HepG2 (cell line): Measurements from ENCODE around the gene NOTO. TPM values are rescaled to one million over a fixed set of nuclear protein-coding genes. Genes with fewer than 3 reads are reported as not detected.

Experiments used
- BRD4 ChIP-seq: sonication (generic); formaldehyde crosslinking; IDR thresholded peaks from 2 replicates; pipeline ENCODE4 v1.4.0; 2020; ENCODE audit warnings: missing genetic modification reagents
- KDM1A ChIP-seq: IDR thresholded peaks from 2 replicates; pipeline ENCODE4 v1.6.1; 2016; ENCODE audit warnings: missing compliant biosample characterization
- KDM5A ChIP-seq: fragments of 200-600 bp; sonication (generic); IDR thresholded peaks from 2 replicates; pipeline ENCODE4 v1.7.0; 2018; ENCODE audit warnings: antibody characterized with exemption, mild to moderate bottlenecking, low read length, borderline replicate concordance
- KLF11 ChIP-seq: IDR thresholded peaks from 2 replicates; pipeline ENCODE4 v1.6.1; 2016; ENCODE audit warnings: missing compliant biosample characterization
- MAZ ChIP-seq, 2 experiments: sonication (generic) in 1 of 2; formaldehyde crosslinking in 1 of 2; IDR thresholded peaks; 2 replicates each; pipeline versions ENCODE4 v1.5.0 to v1.6.1; 2012 to 2020; ENCODE audit warnings: low read depth in 2 of 2, mild to moderate bottlenecking in 2 of 2, borderline replicate concordance in 1 of 2, improper control_type of control experiment in 1 of 2, low read length in 1 of 2, missing genetic modification reagents in 1 of 2, moderate library complexity in 1 of 2
- MZF1 ChIP-seq: sonication (generic); formaldehyde crosslinking; IDR thresholded peaks from 2 replicates; pipeline ENCODE4 v1.8.1; 2023; ENCODE audit warnings: mild to moderate bottlenecking, missing genetic modification reagents, borderline replicate concordance
- PHF20 ChIP-seq: sonication (generic); formaldehyde crosslinking; IDR thresholded peaks from 2 replicates; pipeline ENCODE4 v1.5.0; 2020; ENCODE audit warnings: mild to moderate bottlenecking, missing genetic modification reagents
- TOPORS ChIP-seq: sonication (generic); formaldehyde crosslinking; IDR thresholded peaks from 2 replicates; pipeline ENCODE4 v1.8.0; 2023; ENCODE audit warnings: mild to moderate bottlenecking, missing genetic modification reagents
- ZNF230 ChIP-seq: sonication (generic); formaldehyde crosslinking; IDR thresholded peaks from 2 replicates; pipeline ENCODE4 v1.4.0; 2020; ENCODE audit warnings: mild to moderate bottlenecking, missing genetic modification reagents
- ZNF451 ChIP-seq: sonication (generic); formaldehyde crosslinking; IDR thresholded peaks from 2 replicates; pipeline ENCODE4 v1.5.0; 2020; ENCODE audit warnings: mild to moderate bottlenecking, missing genetic modification reagents
- ZSCAN31 ChIP-seq: sonication (generic); formaldehyde crosslinking; IDR thresholded peaks from 2 replicates; pipeline ENCODE4 v1.5.0; 2020; ENCODE audit warnings: low read depth, mild to moderate bottlenecking, missing genetic modification reagents
- ZZZ3 ChIP-seq: sonication (generic); formaldehyde crosslinking; IDR thresholded peaks from 2 replicates; pipeline ENCODE4 v1.4.0; 2020; ENCODE audit warnings: missing genetic modification reagents, mild to moderate bottlenecking, borderline replicate concordance
- polyA plus RNA-seq, 8 experiments: library from polyadenylated mRNA; depleted of rRNA in 3 of 8; stranded (reverse) in 7 of 8; unstranded in 1 of 8; fragments of >200 nt; fragmentation: Illumina TruSeq in 4 of 8; extraction: Trizol in 4 of 8; gene quantifications; 2 replicates each; pipeline versions ENCODE4 v1.2.1 to v1.2.3, GENCODE V29; 2011 to 2016; ENCODE audit warnings: low read depth in 4 of 8, missing spikeins in 1 of 8, mixed read lengths in 1 of 8; ENCODE audit not compliant: insufficient read depth in 1 of 8
- total RNA-seq, 5 experiments: library from RNA; depleted of rRNA; stranded (reverse); fragments of >200 nt; fragmentation: Illumina TruSeq; extraction: Trizol; gene quantifications; 2 replicates each; pipeline ENCODE4 v1.2.3, GENCODE V29; 2016; ENCODE audit warnings: low read depth in 1 of 5
- TF ChIP-seq, protein P1 (sequence below): sonication (generic); formaldehyde crosslinking; IDR thresholded peaks from 2 replicates; pipeline ENCODE4 v1.8.1; 2023; ENCODE audit warnings: mild to moderate bottlenecking, missing genetic modification reagents
- TF ChIP-seq, protein P2 (sequence below): IDR thresholded peaks from 2 replicates; pipeline ENCODE4 v1.6.1; 2016; ENCODE audit warnings: missing compliant biosample characterization, missing genetic modification reagents, borderline replicate concordance
- TF ChIP-seq, protein P3 (sequence below): sonication (generic); formaldehyde crosslinking; IDR thresholded peaks from 2 replicates; pipeline ENCODE4 v1.5.0; 2020; ENCODE audit warnings: mild to moderate bottlenecking, missing genetic modification reagents
- TF ChIP-seq, protein P4 (sequence below), 2 experiments: sonication (generic) in 1 of 2; formaldehyde crosslinking in 1 of 2; IDR thresholded peaks; 2 replicates each; pipeline versions ENCODE4 v1.4.0 to v1.6.1; 2016 to 2020; ENCODE audit warnings: borderline replicate concordance in 1 of 2, low read depth in 1 of 2, mild to moderate bottlenecking in 1 of 2, missing genetic modification reagents in 1 of 2

NOTO gene
- total and polyA plus RNA-seq, 2 of the 13 experiments (the other 11 are each of a cell fraction or from before 2014, with no cell fraction given), result not detected

DNA sequence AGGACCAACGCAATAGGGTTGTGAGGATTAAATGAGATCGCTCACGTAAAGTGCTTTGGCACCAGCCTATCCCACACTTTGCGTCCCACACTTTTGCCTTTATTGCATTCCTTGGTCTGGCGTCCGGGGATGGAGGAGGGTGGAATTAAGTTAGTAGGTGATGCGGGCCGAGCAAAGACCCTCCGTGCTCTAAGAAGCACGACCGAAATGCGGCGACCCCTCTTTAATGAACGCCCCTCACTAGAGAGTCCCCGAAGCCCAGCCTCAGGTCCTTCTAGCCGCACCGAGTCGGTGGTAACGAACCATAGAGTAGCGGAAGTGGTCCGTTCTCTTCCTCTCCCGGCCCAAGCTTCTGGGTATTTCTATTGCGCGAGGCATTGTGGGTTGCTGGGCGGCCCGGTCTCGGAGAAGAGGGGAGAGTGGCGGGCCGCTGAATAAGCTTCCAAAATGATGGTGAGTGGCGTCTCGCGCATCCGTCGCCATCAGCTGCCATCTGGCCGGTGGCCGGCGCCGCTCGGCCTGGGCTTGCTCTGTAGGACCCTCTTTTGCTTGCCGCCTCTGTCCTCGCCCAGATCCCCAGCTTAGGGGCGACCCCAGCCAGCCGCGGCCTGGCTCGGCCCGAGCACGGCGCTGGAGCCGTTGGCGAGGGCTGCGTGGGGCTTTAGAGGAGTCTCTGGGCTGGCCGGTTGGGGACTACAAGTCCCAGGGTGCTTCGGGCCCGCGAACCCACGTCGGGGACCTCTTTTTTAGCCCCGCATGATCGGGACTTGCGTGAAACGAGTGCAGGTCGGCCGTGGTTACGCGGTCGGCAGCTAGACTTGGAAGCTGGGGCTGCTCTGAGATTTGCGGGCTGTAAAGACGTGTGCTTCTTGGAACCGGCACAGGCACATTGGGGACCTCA is 31.8 kb downstream of the NOTO start, which contains the start of gene CCT7 (continued):
- TF ChIP-seq ZZZ3 (CRISPR knock-in tag) (peak; percentile 100; the same call in 1 of the 2 replicates), ZNF230 (peak; percentile 96), MZF1 (peak; percentile 8; the same call in 1 of the 2 replicates), KDM5A (peak; percentile 91), KLF11 (CRISPR knock-in tag) (peak; percentile 84; the same call in 1 of the 2 replicates), KDM1A (CRISPR knock-in tag) (no peak), ZNF451 (CRISPR knock-in tag) (no peak; the same call in 1 of the 2 replicates), PHF20 (CRISPR knock-in tag) (peak; percentile 96), ZSCAN31 (CRISPR knock-in tag) (peak; percentile 97), TOPORS (0 out of 2 replicates have a peak, but pooled peaks have one; percentile 49), MAZ (IDR thresholded peaks at IDR 0.05; ENCODE audit: borderline replicate concordance, low read depth, low read length) (peak; percentile 26; the same call in 1 of the 2 replicates), MAZ (CRISPR knock-in tag; IDR thresholded peaks at IDR 0.05; ENCODE audit: low read depth) (peak; percentile 69), BRD4 (CRISPR knock-in tag) (peak; percentile 94)
- TF ChIP-seq, protein P1, sequence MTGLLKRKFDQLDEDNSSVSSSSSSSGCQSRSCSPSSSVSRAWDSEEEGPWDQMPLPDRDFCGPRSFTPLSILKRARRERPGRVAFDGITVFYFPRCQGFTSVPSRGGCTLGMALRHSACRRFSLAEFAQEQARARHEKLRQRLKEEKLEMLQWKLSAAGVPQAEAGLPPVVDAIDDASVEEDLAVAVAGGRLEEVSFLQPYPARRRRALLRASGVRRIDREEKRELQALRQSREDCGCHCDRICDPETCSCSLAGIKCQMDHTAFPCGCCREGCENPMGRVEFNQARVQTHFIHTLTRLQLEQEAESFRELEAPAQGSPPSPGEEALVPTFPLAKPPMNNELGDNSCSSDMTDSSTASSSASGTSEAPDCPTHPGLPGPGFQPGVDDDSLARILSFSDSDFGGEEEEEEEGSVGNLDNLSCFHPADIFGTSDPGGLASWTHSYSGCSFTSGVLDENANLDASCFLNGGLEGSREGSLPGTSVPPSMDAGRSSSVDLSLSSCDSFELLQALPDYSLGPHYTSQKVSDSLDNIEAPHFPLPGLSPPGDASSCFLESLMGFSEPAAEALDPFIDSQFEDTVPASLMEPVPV, result peak; percentile 97; the same call in 1 of the 2 replicates
- TF ChIP-seq, protein P2, sequence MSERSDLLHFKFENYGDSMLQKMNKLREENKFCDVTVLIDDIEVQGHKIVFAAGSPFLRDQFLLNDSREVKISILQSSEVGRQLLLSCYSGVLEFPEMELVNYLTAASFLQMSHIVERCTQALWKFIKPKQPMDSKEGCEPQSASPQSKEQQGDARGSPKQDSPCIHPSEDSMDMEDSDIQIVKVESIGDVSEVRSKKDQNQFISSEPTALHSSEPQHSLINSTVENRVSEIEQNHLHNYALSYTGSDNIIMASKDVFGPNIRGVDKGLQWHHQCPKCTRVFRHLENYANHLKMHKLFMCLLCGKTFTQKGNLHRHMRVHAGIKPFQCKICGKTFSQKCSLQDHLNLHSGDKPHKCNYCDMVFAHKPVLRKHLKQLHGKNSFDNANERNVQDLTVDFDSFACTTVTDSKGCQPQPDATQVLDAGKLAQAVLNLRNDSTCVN (CRISPR knock-in tag), result peak; percentile 80; the same call in 1 of the 2 replicates
- TF ChIP-seq, protein P3, sequence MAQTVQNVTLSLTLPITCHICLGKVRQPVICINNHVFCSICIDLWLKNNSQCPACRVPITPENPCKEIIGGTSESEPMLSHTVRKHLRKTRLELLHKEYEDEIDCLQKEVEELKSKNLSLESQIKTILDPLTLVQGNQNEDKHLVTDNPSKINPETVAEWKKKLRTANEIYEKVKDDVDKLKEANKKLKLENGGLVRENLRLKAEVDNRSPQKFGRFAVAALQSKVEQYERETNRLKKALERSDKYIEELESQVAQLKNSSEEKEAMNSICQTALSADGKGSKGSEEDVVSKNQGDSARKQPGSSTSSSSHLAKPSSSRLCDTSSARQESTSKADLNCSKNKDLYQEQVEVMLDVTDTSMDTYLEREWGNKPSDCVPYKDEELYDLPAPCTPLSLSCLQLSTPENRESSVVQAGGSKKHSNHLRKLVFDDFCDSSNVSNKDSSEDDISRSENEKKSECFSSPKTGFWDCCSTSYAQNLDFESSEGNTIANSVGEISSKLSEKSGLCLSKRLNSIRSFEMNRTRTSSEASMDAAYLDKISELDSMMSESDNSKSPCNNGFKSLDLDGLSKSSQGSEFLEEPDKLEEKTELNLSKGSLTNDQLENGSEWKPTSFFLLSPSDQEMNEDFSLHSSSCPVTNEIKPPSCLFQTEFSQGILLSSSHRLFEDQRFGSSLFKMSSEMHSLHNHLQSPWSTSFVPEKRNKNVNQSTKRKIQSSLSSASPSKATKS, result no peak
- TF ChIP-seq, protein P4, sequence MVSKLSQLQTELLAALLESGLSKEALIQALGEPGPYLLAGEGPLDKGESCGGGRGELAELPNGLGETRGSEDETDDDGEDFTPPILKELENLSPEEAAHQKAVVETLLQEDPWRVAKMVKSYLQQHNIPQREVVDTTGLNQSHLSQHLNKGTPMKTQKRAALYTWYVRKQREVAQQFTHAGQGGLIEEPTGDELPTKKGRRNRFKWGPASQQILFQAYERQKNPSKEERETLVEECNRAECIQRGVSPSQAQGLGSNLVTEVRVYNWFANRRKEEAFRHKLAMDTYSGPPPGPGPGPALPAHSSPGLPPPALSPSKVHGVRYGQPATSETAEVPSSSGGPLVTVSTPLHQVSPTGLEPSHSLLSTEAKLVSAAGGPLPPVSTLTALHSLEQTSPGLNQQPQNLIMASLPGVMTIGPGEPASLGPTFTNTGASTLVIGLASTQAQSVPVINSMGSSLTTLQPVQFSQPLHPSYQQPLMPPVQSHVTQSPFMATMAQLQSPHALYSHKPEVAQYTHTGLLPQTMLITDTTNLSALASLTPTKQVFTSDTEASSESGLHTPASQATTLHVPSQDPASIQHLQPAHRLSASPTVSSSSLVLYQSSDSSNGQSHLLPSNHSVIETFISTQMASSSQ (IDR thresholded peaks at IDR 0.05; ENCODE audit: low read depth), result peak; percentile 41; the same call in 1 of the 2 replicates
- TF ChIP-seq, protein P4 (CRISPR knock-in tag; IDR thresholded peaks at IDR 0.05; ENCODE audit: borderline replicate concordance), result 0 out of 2 replicates have a peak, but pooled peaks have one; percentile 45
